DMS153 treated with DMSO at 0.1 percent for 48 hours (cell line): Measurements from ENCODE around the gene PTPN14.

Experiments used
- DNase-seq: peaks from one replicate; lab custom pipeline; 2025; ENCODE audit not compliant: unreplicated experiment; lab: John Stamatoyannopoulos, UW

The PTPN14 gene

DNA sequence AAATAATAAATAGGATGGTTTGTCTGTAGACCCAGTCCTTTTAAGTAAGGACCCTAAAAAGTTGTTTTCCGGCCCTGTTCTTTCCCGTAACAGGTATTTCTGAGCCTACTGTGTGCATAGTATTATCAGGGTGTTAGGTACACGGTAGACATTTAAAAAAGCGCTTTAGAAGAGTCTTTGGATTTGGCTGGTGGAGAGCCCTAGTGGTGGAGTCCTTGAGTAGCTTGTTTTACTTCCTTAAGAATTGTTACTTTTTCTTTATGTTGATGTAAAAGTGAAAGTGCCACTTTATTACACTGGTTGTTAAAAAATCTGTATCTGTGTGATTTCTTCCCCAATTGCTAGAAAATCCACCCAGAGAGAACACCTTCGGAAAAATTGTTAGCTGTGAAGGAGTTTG lies 233.7 kb downstream of the PTPN14 start:
- no peak for DNase-seq

DNA sequence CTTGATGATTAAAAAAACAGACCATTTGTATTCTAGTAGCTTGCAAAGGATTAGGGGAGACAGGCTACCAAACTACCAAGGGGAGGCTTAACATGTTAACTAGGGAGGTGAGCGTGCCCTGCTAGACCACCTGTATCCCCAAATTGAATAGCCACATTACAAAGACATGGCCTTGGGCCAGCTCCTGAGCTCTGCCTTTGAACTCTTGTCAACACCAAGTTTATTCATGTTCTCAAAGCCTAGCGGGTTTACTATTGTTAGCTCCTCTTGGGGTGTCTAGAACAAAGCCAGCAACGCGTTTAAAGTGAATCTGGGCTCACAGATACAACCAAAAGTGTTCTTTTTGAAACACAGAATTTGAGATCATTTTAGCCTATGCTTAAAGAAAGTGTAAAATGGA lies 234.1 kb downstream of the PTPN14 start:
- no peak for DNase-seq

DNA sequence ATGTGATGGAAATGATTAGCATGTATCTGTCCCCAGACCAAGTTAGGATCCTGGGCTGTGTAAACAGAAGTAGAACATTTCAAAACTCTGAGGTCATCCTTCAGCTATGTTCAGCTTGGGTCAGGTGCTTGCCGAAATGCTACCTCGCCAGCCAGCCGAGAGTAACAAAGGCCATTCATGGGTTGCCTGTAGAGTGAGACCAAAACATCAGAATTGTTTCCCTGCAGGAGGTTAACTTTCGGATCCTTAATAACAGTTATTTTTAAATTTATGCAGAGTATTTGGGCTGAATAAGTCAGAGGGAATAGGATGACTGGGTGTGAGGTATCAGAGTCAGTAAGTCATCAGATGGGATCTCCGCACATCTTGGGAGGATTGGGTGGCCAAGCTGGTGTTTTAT lies 234.8 kb downstream of the PTPN14 start:
- no peak for DNase-seq

DNA sequence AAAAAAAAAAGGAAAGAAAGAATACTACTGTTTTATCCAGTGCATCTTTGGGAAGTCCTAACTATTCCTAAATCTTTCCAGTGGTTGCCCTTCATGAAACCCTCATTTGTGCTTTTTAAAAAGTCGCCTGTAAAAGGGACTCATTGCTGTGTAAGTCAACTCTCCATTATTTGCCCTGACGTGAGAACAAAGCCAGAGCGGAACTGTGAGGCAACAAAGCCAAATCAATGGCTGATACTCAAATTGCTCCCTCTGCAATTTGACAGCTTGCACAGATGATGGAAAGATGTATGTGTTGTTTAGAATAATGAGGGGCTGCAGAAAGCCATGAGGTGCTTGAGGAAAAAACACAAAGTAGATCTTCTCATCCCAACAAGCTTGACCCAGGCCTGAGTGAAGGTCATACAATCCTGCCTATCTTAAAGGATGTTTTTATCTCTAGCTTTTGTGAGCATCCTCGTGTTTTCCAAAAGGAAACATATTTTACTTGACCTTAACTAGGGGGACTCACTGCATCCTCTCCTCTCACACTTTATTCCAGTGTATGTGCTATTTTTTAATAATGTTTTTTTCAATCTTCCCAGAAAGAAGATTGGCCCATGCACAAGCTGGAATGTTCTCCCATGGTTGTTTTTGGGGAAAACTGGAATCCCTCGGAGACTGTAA lies 237.1 kb downstream of the PTPN14 start:
- DNase-seq = no peak

DNA sequence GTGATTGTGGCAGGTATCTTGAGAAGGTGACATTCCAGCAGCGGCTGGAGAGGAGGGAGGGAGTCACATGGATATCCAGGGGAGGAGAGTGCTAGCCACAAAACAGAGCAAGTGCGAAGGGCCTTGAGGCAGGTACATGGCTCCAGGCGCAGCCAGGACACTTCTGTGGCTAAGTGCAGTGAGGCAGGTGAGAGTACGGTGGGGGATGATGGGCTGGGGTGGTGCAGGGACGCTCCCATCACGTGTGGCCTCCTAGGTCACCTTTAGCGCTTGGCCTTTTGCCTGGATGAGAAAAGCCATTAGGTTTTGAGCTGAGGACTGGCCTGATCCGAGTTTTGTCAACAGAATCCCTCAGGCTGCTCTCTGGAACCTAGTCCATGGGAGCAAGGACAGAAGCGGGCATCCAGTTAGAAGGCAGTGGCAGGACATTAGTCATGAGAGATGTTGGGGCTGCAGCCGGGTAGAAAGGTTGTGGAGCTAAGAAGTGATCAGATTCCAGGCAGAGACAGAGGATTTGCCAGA lies 238.8 kb downstream of the PTPN14 start:
- DNase-seq = no peak

DNA sequence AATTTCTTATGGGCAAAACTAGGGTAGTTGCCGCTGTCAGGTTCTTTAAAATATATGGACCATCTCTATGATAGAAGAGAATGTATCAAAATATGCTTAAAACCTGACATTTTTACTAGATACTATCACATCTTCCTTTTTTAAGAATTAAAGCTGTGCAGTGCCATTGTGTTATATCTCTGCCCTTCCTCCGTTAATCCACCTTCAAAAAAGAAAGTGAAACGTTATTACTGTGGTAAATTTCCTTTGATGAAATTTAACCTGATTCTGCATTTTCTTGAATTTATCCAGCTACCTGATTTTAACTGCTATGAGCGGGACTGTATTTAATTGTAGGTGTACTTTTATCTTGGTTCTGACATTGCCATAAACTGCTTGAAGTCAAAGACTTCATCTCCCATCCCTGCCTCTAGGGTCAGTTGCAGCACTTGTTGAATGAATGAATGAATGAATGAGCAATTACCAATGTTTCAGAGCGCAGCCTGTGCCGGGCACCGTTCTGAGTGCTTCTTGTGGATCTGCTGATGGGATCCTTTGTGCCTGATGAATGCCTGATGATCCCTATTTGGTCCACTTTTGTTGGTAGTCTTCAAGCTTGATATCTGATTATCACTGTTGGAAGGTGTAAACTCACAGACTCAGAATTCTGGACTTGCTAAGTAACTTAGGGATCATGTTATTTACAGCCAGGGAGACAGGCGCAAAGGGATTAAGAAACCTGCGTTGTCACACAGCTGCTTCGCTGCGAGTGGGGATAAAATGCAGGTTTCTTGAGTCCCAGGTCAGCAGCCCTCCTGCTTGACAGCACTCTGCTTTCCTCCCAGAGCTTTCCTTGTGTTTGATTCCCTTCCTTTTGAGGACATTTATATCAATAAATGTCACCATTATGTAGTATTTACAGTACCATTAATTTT lies 240.4 kb downstream of the PTPN14 start:
- no peak for DNase-seq

DNA sequence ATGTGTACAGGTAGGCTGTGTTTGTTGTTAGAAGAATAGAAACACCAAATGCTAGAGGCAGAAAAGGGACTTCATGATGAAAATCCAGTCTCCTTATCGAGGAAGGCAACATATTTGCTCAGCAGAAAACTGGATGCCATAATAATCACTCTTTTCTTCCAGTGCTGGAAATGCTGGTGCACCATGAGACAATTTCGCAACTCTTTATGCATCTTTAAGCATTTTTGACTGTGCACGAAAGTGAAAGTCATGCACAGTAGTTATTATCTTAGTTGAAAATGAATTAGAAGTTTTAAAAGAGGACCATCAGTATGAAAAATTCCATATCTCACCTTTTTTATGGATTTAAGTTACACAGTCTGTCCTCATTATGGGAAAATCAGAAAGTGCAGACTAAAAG lies 241.4 kb downstream of the PTPN14 start:
- no peak for DNase-seq

DNA sequence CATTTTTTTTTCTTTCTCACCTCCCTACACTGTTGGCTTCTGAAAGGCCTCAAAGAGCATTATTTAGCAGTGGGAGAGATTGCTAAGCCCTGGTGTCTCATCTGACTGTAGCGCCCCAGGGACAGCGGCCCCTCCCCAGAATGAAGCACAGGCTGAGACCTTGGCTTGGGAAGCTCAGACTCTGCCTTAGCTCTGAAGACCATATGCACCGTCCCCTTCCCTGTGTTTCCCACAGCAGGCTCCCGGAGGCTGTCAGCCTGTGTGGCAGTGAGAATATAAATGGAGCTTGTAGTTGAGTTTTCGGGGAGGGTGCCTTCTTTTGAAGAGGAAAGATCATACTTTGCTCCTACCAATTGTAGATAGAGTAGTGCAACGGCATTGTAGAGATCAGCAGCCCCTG lies 245.1 kb downstream of the PTPN14 start:
- no peak for DNase-seq

DNA sequence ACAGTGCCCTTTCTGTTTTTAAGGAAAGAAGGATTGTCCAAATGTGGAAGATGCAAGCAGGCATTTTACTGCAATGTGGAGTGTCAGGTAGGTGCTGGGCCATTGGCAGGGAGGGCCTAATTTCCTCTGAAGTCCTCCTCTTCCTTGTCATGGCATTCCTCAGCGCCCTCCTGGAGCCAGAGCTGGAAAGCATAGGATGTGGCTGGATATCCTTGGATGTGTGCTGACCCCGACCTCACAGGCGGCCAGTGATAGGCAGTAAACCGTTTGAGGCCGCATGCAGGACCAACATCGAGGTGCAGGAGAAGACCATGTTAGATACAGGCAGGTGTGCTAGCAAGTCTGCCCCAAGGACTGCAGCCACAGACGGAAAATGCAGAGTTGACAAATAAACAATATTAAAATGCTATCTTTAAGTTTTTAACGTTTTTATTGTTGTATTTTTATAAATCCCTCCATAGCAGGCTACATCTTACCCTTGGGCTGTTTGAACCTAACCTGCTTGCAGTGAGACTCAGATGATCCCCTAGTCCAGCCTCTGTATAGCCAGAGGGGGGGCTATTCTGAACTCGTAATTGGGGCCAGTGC lies 246.1 kb downstream of the PTPN14 start:
- DNase-seq = no peak

DNA sequence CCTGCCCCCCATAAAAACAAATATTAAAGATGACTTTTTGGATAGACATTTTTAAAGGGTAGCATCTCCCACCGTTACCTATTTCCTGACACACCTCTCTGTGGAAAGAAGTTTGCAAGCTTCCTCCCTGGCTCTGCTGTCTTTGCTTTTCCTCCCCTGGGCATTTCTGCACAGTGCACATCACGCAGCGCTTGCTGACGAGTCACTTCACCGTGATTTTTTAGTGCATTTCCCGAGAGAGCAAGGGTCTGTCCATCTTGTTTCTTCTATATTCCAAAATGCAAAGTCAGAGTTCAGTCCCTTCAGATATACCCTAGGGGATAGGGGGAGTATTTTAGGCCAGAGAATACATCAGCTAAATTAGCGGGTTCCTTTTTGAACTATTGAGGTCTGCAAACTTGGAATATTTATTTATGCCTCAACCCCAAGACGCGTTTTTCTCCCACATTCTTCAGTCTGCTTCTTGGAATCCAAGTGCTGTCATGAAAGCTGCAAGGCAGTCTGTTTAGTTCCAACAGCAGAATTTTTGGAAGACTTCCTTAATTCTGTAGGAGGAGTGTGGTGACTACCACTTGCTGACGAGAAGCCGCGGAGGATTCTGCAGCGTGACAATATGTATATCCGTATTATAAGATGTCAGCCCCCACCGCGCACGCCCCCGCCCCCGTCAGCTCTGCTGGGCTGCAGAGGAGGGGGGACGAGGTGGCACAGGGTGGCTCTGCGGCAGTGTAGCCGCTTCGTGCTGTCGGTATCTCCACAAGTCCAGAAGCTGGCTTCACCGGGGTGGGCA lies 248.1 kb downstream of the PTPN14 start:
- no peak for DNase-seq

DNA sequence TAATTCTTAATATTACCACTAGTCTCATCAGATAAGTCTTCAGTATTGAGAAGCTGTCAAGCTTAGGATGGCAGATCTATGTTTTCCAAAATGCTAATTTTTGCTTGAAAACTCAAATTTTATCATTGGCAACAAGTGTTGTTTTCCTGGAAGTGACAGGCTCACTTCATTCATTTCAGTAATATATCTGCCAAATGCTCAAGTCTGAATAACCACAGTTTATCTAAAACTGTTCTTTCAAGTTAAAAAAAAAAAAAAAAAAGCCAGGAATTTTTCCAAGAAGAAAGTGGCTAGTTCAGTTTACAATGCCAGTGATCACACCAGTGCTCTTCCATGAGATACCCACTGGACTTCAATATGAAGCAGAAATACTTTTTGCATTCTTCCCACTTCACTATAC lies 249.9 kb downstream of the PTPN14 start:
- no peak for DNase-seq

DNA sequence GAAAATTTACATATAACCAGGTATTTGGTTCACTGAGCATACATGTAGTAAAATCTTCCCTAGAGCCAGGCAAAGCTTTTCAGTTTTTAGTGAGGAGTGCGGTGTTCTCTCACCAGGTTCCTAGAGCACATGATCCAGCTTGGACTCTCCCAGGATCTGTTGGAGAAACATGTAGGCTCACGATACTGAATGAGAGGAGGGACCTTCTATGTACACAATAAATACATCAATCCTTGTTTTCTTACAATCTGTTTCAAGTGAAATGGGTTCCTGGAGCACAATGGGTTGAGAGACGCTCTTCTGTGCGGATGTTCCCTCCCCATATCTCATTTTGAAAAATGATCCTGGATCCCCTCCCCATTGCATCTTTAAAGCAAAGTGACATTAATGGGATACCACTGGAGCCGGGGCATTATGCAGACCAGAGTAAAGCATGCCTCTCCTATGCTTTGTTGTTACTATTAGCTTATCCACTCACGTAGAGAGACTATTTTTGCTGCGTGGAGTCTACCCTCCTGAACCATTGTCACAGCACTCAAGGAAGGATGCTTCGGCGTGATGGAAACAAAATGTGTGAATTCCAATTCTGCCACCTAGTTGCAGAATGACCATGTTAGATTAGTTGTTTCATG lies 251.1 kb downstream of the PTPN14 start:
- no peak for DNase-seq
